Lung (tissue), 12 donors: ENCODE results near the gene KCNB1. TPM values are rescaled to one million over a fixed set of nuclear protein-coding genes. Genes with fewer than 3 reads are reported as not detected.

ENCODE experiments used
- ATAC-seq: fragments of 200-7000 bp; cut with Tn5 transposase; one replicate; pipeline ENCODE4 v1.9.1; 2020; ENCODE audit warnings: moderate number of reproducible peaks; ENCODE audit not compliant: insufficient read depth, low FRiP score
- DNase-seq, 3 donors: peaks; one replicate each; pipeline ENCODE4 v3.0.0-alpha.2; 2013 to 2017
- H3K27ac ChIP-seq, 2 donors: one replicate each; pipeline ENCODE4 v1.5.1; 2013; ENCODE audit warnings: mild to moderate bottlenecking in 2 of 2, moderate library complexity in 2 of 2, control low read depth in 1 of 2, inconsistent platforms in 1 of 2, low read depth in 1 of 2, low read length in 1 of 2
- H3K27me3 ChIP-seq, 3 donors: one replicate each; pipeline ENCODE4 v1.5.1; 2013; ENCODE audit warnings: low read length in 2 of 3; ENCODE audit not compliant: control insufficient read depth in 3 of 3, insufficient read depth in 3 of 3
- H3K36me3 ChIP-seq, 4 donors: one replicate each; pipeline ENCODE4 v1.5.1; 2013; ENCODE audit warnings: low read length in 4 of 4, mild to moderate bottlenecking in 1 of 4, moderate library complexity in 1 of 4; ENCODE audit not compliant: control insufficient read depth in 4 of 4, insufficient read depth in 4 of 4
- H3K4me1 ChIP-seq, 5 donors: one replicate each; pipeline ENCODE4 v1.5.1; 2013; ENCODE audit warnings: low read length in 5 of 5, mild to moderate bottlenecking in 2 of 5, moderate library complexity in 1 of 5; ENCODE audit not compliant: control insufficient read depth in 5 of 5, insufficient read depth in 5 of 5
- H3K4me3 ChIP-seq: one replicate; pipeline ENCODE4 v1.5.1; 2013; ENCODE audit warnings: mild to moderate bottlenecking, control low read depth, moderate library complexity
- H3K9ac ChIP-seq, 2 donors: one replicate each; pipeline ENCODE4 v1.5.1; 2013; ENCODE audit warnings: low read length in 2 of 2, control low read depth in 1 of 2; ENCODE audit not compliant: insufficient read depth in 1 of 2
- H3K9me3 ChIP-seq, 4 donors: one replicate each; pipeline ENCODE4 v1.5.1; 2013; ENCODE audit warnings: low read length in 3 of 4, mild to moderate bottlenecking in 1 of 4, moderate library complexity in 1 of 4; ENCODE audit not compliant: control insufficient read depth in 4 of 4, insufficient read depth in 3 of 4
- WGBS, 2 donors: extraction: QIAGEN DNeasy Blood & Tissue Kit; methylation state at CpG; one replicate each; pipeline ENCODE4 v1.1.7; 2013; 5-methylcytosine and 5-hydroxymethylcytosine counted together
- polyA plus RNA-seq, 2 donors: library from polyadenylated mRNA; stranded (reverse); fragments of 200-250 nt; gene quantifications; one replicate each; pipeline ENCODE4 v1.2.1, GENCODE V29; 2013
- total RNA-seq, 2 donors: library from RNA; depleted of rRNA in 1 of 2; stranded (reverse); fragments of >200 nt in 1 of 2; gene quantifications; one replicate each; pipeline ENCODE4 v1.2.1, GENCODE V29; 2014 to 2021
- TF ChIP-seq, protein P1 (sequence below): IDR thresholded peaks from 2 replicates; pipeline ENCODE4 v1.5.1; 2012; ENCODE audit warnings: mild to moderate bottlenecking; ENCODE audit errors: control extremely low read depth, extremely low read depth
- donor health status: control.
- donor health status: control.
- donor health status: Bipolar disorder and iron deficiency.
- donor health status: healthy.
- donor health status: DM: yes; HTN: yes; CAD: no.

KCNB1 gene
- total and polyA plus RNA-seq, 4 donors = 0.11 to 1.0 (median 0.57) TPM

DNA sequence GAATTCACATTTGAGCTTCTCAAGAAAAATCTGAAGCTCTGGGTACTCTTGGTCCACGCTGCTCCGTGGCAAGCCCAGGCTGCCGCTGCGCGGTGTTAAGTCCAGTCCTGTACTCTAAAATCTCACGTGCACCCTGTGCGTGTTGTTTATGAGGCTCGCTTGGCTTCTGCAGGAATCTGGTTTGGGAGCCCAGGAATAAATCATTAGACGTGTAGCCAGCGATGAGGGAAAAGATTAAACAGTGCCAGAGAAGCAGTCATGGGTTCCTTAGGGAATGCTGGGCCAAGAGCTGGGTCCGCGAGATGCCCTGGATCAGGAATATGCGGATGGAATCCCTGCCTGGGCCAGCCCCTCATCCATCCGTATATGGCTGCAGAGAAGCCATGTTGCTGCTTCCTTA lies 87.3 kb downstream of the KCNB1 start:
- ATAC-seq (no peak), DNase-seq (peak in 2 of 3 donors; percentile 35 to 65)
- H3K9ac ChIP-seq = no peak overlapping the region
- H3K4me3 ChIP-seq = no peak overlapping the region
- no peaks in the 10 kb centered on the region for H3K36me3 ChIP-seq
- H3K27ac ChIP-seq = no peak overlapping the region
- TF ChIP-seq, protein P1, sequence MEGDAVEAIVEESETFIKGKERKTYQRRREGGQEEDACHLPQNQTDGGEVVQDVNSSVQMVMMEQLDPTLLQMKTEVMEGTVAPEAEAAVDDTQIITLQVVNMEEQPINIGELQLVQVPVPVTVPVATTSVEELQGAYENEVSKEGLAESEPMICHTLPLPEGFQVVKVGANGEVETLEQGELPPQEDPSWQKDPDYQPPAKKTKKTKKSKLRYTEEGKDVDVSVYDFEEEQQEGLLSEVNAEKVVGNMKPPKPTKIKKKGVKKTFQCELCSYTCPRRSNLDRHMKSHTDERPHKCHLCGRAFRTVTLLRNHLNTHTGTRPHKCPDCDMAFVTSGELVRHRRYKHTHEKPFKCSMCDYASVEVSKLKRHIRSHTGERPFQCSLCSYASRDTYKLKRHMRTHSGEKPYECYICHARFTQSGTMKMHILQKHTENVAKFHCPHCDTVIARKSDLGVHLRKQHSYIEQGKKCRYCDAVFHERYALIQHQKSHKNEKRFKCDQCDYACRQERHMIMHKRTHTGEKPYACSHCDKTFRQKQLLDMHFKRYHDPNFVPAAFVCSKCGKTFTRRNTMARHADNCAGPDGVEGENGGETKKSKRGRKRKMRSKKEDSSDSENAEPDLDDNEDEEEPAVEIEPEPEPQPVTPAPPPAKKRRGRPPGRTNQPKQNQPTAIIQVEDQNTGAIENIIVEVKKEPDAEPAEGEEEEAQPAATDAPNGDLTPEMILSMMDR = no peak
- H3K9me3 ChIP-seq = no peaks in the 10 kb centered on the region
- WGBS, 2 donors = 70 to 80% methylated on average over 14 of the region's 14 CpGs
- H3K27me3 ChIP-seq = no peaks in the 10 kb centered on the region
- peaks cover 0 to 4% (median 0%) of the 10 kb centered on the region in 5 donors for H3K4me1 ChIP-seq

DNA sequence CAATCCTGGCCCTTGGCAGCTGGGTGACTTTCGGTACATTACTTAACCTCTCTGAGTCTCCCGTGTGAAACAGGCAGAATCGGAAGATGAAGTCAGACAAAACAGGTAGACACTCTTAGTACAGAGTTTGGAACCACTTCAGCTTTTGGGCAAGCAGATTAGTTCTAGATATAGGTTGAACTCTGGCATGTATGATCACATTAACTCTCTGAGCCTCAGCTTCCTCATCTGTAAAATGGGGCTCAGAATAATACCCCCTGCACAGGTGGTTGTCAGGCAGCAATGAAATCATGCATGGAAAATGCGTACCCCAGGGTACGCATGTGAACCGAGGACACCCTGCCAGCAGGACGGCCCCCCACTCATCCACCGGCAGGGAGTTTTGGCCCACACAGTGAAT lies 87.7 kb downstream of the KCNB1 start:
- Histone ChIP-seq H3K9me3 (no peaks in the 10 kb centered on the region), H3K9ac (no peak overlapping the region), H3K27me3 (no peaks in the 10 kb centered on the region), H3K36me3 (no peaks in the 10 kb centered on the region), H3K27ac (no peak overlapping the region), H3K4me1 (peaks cover 0 to 4% (median 0%) of the 10 kb centered on the region in 5 donors), H3K4me3 (no peak overlapping the region)
- DNase-seq (no peak), ATAC-seq (no peak)
- WGBS, 2 donors = 79 to 85% methylated on average over 8 of the region's 8 CpGs
- TF ChIP-seq, protein P1 = no peak

DNA sequence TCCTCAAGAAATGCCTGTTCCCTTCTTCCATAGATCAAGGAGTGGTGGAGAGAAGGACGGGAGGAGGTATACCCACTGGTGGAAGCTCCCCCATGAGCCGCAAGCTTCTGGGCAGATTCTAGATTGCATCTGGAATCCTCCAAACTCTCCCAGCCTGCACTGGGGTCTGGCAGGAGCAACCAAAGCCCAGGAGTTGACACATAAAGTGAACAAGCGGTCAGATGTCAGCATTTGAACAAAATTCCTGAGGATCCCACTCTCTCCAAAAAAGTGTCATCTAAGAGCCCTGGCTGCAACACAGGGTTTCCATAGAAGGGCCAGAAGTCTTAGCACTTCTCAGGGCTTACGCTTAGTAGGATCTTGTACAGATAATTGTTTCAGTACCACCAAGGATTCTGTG lies 88.2 kb downstream of the KCNB1 start:
- DNase-seq = peak in 2 of 3 donors; percentile 25 to 61
- H3K9ac ChIP-seq = no peak overlapping the region
- WGBS, 2 donors = 80 to 83% methylated on average over 4 of the region's 4 CpGs
- no peaks in the 10 kb centered on the region for H3K9me3 ChIP-seq
- H3K27me3 ChIP-seq = no peaks in the 10 kb centered on the region
- TF ChIP-seq, protein P1 = no peak
- H3K27ac ChIP-seq = no peak overlapping the region
- no peak for ATAC-seq
- no peaks in the 10 kb centered on the region for H3K36me3 ChIP-seq
- H3K4me1 ChIP-seq = peaks cover 0 to 4% (median 0%) of the 10 kb centered on the region in 5 donors
- no peak overlapping the region for H3K4me3 ChIP-seq

DNA sequence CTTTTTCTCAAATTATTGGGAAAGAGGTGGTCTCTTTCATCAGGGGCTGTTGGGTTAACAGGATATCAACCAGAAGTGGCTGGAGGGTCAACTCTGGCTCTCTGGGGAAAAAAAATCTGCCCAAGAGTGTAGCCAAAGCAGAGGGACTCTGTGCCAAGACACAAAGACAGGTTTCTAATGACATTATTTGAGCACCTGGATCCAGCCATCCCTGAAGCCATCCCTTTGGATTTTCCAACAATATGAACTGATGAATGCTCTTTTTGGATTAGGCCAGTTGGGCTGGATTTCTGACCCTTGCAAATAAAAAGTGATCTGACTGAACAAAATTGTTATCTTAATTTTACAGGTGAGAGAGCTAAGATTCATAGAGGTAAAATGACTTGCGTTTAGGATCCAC lies 88.7 kb downstream of the KCNB1 start:
- Histone ChIP-seq H3K27me3 (no peaks in the 10 kb centered on the region), H3K27ac (no peak overlapping the region), H3K4me1 (peaks cover 0 to 4% (median 0%) of the 10 kb centered on the region in 5 donors), H3K9ac (no peak overlapping the region), H3K9me3 (no peaks in the 10 kb centered on the region), H3K4me3 (no peak overlapping the region), H3K36me3 (no peaks in the 10 kb centered on the region)
- no peak for DNase-seq
- TF ChIP-seq, protein P1 = no peak
- ATAC-seq = no peak
- 55 to 76% methylated on average over 1 of the region's 1 CpG for WGBS, 2 donors
